GM19438 (cell line): Measurements from ENCODE around the gene SSX2B.
"Not testable (repeated sequence)": the region's sequence is repeated elsewhere in the genome, so short reads cannot be mapped to it uniquely, and the experiment has no call there.

ENCODE experiments used
- ATAC-seq: cut with Tn5 transposase; IDR thresholded peaks from one replicate; pipeline ENCODE4 v1.9.1; 2021; ENCODE audit warnings: low read depth; ENCODE audit not compliant: unreplicated experiment

The SSX2B gene, protein sequence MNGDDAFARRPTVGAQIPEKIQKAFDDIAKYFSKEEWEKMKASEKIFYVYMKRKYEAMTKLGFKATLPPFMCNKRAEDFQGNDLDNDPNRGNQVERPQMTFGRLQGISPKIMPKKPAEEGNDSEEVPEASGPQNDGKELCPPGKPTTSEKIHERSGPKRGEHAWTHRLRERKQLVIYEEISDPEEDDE

GRCh38 chrX:52750952-52751351 is at the start of gene SSX2B:
TSS of gene SSX2B (plus strand) at chrX:52751252. CDS start at chrX:52752681, 1,429 bp downstream.
- ATAC-seq: not testable (repeated sequence)

DNA sequence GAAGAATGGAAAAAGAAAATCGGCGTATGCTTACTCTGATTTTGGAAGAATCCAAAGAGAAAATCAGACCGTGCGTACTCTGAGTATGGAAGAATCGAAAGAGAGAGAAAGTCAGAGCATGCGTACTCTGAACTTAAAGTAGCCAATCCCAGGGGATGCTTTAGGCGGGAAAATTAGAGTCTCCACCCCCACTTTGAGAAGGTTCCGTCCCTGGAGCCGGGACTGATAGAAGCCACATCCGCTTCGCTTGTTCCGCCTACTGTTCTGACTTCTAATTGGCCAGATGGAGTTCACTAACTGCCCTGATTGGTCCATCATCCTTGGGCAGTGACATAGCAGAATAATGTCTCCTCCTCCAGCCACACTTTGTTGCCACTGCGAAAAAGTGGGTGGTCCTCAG is 44.0 kb upstream of the SSX2B start, which contains the start of gene SSX2:
Gene SSX2 (minus strand): TSS at position 101 of the 400 bp plus-strand sequence. CDS start 1,429 bp downstream, outside the sequence.
- ATAC-seq: not testable (repeated sequence)

GRCh38 chrX:52765983-52766382 is 14.9 kb downstream of the SSX2B start:
- not testable (repeated sequence) for ATAC-seq

GRCh38 chrX:52773504-52773903 is 22.5 kb downstream of the SSX2B start:
- ATAC-seq: not testable (repeated sequence)

- not testable (repeated sequence) for ATAC-seq
These were observed 46.3 kb downstream of the SSX2B start, which contains the start of gene SPANXN5 for GRCh38 chrX:52797327-52797726. TSS of gene SPANXN5 (minus strand) at chrX:52797427. CDS start at chrX:52797348, 79 bp downstream.

- ATAC-seq: not testable (repeated sequence)
These were observed 53.8 kb downstream of the SSX2B start for GRCh38 chrX:52804876-52805275.
